Measurements from ENCODE around the gene SKIDA1. TPM values are rescaled to one million over a fixed set of nuclear protein-coding genes. Genes with fewer than 3 reads are reported as not detected.

The SKIDA1 gene
- total and polyA plus RNA-seq, 2 of the 4 experiments (the other 2 are of a cell fraction) = 0.36 to 0.72 TPM

- H4K20me1 ChIP-seq (ENCODE audit: insufficient read depth, low read length) = no peaks in the 10 kb centered on the region
- no peak overlapping the region for H3K14ac ChIP-seq (replicated peaks; ENCODE audit: low read depth, low read length)
- in situ Hi-C loops (cut with MboI; ENCODE audit: low sequenced_read_pairs) = loop anchor here (25.0 kb wide), 2 partner anchors 392 to 1508 kb away; no protein-coding TSS in a partner anchor
- H3K27ac ChIP-seq (ENCODE audit: insufficient read depth, low read length) = no peak overlapping the region
- WGBS, 2 experiments (ENCODE audit: extremely low coverage in 2 of 2, insufficient read length in 1 of 2) = 34% methylated on average over 3 of the region's 6 CpGs; no CpG with 5 or more reads in 1 of the 2 experiments
- H3K9ac ChIP-seq (ENCODE audit: low read depth, low read length) = no peak overlapping the region
- DNase-seq (no peak), ATAC-seq (ENCODE audit: low read depth) (no peak)
- BruUV-seq (replicated peaks) = no TSS peak
- H2AFZ ChIP-seq (replicated peaks; ENCODE audit: low read length, poor library complexity) = no peak overlapping the region
- no peak overlapping the region for H2BK5ac ChIP-seq (ENCODE audit: low read depth, low read length, poor library complexity, severe bottlenecking)
- no peaks in the 10 kb centered on the region for H3K4me1 ChIP-seq (ENCODE audit: control insufficient read depth, insufficient read depth, low read length)
- H3K79me1 ChIP-seq (ENCODE audit: low read depth in 1 of 2, low read length in 2 of 2) = no peaks in the 10 kb centered on the region
- H3K56ac ChIP-seq (ENCODE audit: extremely low read depth, insufficient read depth, low read length) = no peak overlapping the region
- intact Hi-C loops (cut with micrococcal nuclease) = loop anchor here (5.0 kb wide), 1 partner anchor 1832 kb away; no protein-coding TSS in a partner anchor
- no peak overlapping the region for H3K18ac ChIP-seq (ENCODE audit: low read depth, low read length)
- no peak overlapping the region for H4K8ac ChIP-seq (ENCODE audit: low read depth in 2 of 2, low read length in 2 of 2)
- no peak overlapping the region for H3K4ac ChIP-seq (ENCODE audit: low read depth, low read length)
- H3K27me3 ChIP-seq (ENCODE audit: control insufficient read depth, insufficient read depth, low read length) = no peaks in the 10 kb centered on the region
- H3K9me1 ChIP-seq (ENCODE audit: insufficient read depth, low read length) = no peaks in the 10 kb centered on the region
- H2BK20ac ChIP-seq (ENCODE audit: low read depth, low read length) = no peak overlapping the region
- H4K5ac ChIP-seq (ENCODE audit: low read depth, low read length) = no peak overlapping the region
- H3K23ac ChIP-seq (ENCODE audit: low read depth, low read length) = no peak overlapping the region
- ChIA-PET CTCF (no interaction called here), POLR2A (ENCODE audit: unreplicated experiment) (no interaction called here)
- no peak overlapping the region for H4K91ac ChIP-seq (ENCODE audit: insufficient read depth, low read depth, low read length)
- H3K4me3 ChIP-seq (ENCODE audit: insufficient read depth, low read depth, low read length) = no peak overlapping the region
- H2AK5ac ChIP-seq (ENCODE audit: low read depth, low read length) = no peak overlapping the region
- no peak overlapping the region for H2AK9ac ChIP-seq (replicated peaks; ENCODE audit: low read depth, low read length, poor library complexity)
- no peak overlapping the region for H2BK15ac ChIP-seq (ENCODE audit: low read depth, low read length)
- no peak overlapping the region for H3K4me2 ChIP-seq (ENCODE audit: low read depth, low read length)
- H2BK120ac ChIP-seq (ENCODE audit: low read depth, low read length) = no peak overlapping the region
- TF ChIP-seq, protein P1, sequence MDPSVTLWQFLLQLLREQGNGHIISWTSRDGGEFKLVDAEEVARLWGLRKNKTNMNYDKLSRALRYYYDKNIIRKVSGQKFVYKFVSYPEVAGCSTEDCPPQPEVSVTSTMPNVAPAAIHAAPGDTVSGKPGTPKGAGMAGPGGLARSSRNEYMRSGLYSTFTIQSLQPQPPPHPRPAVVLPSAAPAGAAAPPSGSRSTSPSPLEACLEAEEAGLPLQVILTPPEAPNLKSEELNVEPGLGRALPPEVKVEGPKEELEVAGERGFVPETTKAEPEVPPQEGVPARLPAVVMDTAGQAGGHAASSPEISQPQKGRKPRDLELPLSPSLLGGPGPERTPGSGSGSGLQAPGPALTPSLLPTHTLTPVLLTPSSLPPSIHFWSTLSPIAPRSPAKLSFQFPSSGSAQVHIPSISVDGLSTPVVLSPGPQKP (IDR thresholded peaks at IDR 0.05; ENCODE audit: borderline replicate concordance, low read depth, low read length) = no peak
- TF ChIP-seq MAFK (IDR thresholded peaks at IDR 0.05; ENCODE audit: low read depth, low read length) = no peak
- no peak for TF ChIP-seq MXI1 (IDR thresholded peaks at IDR 0.05; ENCODE audit: borderline replicate concordance, low read depth, low read length)
- no peak for TF ChIP-seq BHLHE40 (IDR thresholded peaks at IDR 0.05; ENCODE audit: low read depth, low read length)
- no peak for TF ChIP-seq RFX5 (IDR thresholded peaks at IDR 0.05; ENCODE audit: low read depth, low read length)
- TF ChIP-seq MAZ (IDR thresholded peaks at IDR 0.05; ENCODE audit: borderline replicate concordance, low read depth, low read length) = no peak
- no peak for TF ChIP-seq NFE2L2 (IDR thresholded peaks at IDR 0.05; ENCODE audit: low read depth, low read length)
- TF ChIP-seq, protein P2, sequence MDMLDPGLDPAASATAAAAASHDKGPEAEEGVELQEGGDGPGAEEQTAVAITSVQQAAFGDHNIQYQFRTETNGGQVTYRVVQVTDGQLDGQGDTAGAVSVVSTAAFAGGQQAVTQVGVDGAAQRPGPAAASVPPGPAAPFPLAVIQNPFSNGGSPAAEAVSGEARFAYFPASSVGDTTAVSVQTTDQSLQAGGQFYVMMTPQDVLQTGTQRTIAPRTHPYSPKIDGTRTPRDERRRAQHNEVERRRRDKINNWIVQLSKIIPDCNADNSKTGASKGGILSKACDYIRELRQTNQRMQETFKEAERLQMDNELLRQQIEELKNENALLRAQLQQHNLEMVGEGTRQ (IDR thresholded peaks at IDR 0.05; ENCODE audit: low read depth, low read length) = no peak
- TF ChIP-seq CHD1 (IDR thresholded peaks at IDR 0.05; ENCODE audit: low read depth, low read length) = no peak
- TF ChIP-seq FOS (IDR thresholded peaks at IDR 0.05; ENCODE audit: low read depth, low read length) = no peak
- TF ChIP-seq RCOR1 (IDR thresholded peaks at IDR 0.05; ENCODE audit: insufficient replicate concordance, low read length) = no peak
- TF ChIP-seq RAD21 (IDR thresholded peaks at IDR 0.05; ENCODE audit: low read length) = no peak
- no peak for TF ChIP-seq SMC3 (IDR thresholded peaks at IDR 0.05; ENCODE audit: low read depth, low read length)
- dilution Hi-C loops (cut with HindIII; ENCODE audit: low sequenced_read_pairs, unreplicated experiment) = no loop called here
- no peaks in the 10 kb centered on the region for H3K36me3 ChIP-seq (ENCODE audit: control insufficient read depth, insufficient read depth, low read length)
- peaks cover 3% of the 10 kb centered on the region for H3K9me3 ChIP-seq (ENCODE audit: control insufficient read depth, insufficient read depth, low read length)
These were observed 45.7 kb downstream of the SKIDA1 start for GRCh38 chr10:21479570-21480315.
